Skin of body (tissue), 2 donors: Measurements from ENCODE around the gene WDR90. TPM values are rescaled to one million over a fixed set of nuclear protein-coding genes. Genes with fewer than 3 reads are reported as not detected.
A peak's percentile ranks its signal among the peaks of the same experiment; 100 is the strongest.

Source experiments
- DNase-seq: peaks from one replicate; lab custom pipeline; 2025; lab: John Stamatoyannopoulos, UW
- total RNA-seq: library from RNA; depleted of rRNA; stranded (reverse); fragments of >200 nt; gene quantifications from one replicate; pipeline ENCODE4 v1.2.3, GENCODE V29; 2014

The WDR90 gene
- total RNA-seq, 1 donor from 2014 or later, result 15.1 TPM

DNA sequence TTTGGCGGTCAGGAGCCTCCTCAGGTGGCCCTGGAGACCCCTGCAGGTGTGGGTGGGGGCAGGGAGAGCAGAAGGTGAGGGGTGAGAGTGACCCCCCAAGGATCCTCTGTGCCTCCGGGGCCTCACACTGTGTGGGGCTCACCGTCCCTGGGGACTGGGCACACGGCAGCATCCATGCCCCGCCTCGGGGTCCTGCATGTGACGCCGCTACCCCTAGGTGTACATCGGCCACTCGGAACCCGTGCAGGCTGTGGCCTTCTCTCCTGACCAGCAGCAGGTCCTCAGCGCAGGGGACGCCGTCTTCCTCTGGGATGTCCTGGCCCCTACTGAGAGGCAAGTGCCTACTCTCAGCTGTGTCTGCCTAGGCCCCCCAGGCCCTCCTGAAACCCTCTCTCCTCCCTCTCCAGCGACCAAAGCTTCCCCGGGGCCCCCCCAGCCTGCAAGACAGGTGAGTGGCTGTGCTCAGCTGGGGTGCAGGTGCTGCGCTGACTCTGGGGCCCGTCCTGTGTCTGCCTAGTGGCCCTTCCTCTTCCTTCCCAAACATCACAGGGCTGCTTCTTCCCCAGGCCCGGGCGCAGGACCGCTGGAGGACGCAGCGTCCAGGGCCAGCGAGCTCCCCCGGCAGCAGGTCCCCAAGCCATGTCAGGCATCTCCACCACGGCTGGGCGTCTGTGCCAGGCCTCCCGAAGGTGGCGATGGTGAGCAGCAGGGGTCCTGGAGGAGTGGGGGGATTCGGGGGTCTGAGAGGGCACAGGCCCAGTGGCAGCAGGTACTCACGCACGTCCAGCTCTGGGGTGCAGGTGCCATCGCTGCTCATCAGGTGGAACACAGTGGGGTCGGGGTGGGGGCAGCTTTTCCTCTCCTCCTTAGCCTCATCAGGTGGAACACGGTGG is 9.8 kb downstream of the WDR90 start:
- no peak for DNase-seq

DNA sequence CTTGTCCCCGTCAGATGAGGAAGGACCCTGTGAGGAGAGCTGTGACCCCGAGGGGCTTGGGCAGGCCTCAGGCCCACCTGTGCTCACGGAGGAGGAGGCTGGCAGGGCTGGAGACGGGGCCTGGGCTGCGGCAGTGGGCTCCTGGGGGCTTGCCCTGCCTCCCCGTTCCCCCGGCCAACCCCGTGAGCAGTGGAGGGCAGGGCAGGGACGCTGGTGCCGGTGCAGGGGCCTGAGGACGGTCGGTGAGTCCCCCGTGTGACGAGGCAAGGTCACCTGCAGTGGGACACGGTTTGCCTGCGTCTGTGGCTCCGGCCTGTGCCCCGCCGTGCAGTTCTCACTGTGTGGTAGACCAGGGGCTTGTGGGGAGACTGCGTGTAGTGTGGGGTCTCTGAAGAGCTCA is 10.5 kb downstream of the WDR90 start:
- DNase-seq, result no peak

DNA sequence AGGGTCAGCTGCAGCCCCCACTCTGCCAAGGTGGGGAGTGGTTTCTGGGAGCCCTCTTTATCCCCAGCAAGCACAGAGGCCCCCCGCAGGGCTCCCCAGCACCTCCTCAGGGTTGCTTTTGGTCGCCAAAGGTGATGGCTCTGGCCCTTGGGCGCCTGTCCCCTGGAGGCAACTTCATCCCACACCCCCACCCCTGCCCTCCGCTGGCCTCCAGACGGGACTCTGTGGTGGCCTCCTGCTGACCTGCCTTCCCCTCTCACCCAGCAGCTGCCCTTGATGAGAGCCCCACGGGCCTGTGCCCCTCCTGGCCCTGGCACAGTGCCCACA is 10.9 kb downstream of the WDR90 start:
- DNase-seq, result no peak

DNA sequence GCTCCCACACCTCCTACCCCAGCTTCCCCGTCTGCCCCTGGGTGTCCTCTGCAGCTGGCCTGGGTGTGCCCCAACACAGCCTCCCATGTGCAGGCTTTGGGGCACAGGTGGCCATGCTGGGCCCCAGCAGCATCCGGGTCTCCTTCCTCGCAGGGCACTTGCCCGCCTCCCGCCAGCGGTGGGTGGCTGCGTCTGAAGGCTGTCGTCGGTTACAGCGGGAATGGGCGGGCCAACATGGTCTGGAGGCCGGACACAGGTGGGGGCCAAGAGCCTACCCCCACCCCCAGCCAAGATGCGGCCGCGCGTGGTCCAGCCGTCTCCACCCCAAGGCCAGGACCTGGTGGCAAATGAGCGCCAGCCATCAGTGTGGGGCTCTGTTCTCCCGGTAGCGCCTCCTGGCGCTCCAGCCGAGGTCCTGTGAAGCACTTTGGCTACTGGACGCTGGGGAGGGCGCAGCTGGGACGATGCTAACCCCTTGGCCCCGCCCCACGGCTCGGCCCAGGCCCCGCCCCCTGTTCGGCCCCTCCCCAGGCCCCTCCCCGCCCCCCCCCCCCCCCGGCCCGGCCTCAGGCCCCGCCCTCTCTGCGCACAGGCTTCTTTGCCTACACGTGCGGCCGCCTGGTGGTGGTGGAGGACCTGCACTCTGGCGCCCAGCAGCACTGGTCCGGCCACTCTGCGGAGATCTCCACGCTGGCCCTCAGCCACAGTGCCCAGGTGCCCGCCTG is 11.5 kb downstream of the WDR90 start:
- DNase-seq, result peak; percentile 47

DNA sequence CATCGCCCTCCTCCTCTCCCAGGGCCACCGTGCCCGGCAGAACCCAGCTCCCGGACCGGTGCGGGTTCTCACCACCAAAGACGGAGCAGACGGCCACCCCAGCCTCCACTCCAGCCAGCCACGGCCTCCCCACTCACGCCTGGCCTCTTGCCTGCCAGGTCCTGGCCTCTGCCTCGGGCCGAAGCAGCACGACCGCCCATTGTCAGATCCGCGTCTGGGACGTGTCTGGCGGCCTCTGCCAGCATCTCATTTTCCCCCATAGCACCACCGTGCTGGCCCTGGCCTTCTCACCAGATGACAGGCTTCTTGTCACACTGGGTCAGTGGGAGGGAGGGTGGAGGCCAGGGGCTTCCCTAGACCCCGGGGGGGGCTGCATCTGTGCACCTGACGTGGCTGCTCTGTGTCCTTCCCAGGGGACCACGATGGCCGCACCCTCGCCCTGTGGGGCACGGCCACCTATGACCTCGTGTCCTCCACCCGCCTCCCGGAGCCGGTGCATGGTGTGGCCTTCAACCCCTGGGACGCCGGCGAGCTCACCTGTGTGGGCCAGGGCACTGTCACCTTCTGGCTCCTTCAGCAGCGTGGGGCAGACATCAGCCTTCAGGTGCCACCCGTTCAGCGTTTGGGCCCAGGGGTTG is 12.1 kb downstream of the WDR90 start:
- no peak for DNase-seq

DNA sequence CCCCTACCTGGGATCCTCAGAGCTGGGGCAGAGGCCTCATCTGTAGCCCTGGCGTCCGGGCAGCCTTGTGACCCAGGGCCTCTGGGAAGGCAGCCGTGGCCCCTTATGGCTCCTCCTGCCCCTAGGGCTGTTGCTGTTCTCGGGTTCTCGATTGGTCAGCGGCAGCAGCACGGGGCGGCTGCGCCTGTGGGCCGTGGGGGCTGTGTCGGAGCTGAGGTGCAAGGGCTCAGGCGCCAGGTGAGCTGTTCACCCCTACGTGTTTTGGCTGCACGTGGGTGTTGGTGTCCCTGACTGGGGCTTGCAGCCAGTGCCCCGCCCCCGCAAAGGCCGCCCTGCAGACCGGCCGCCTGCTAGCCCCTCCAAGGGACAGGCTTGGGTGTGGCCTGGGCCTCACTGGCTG is 12.9 kb downstream of the WDR90 start:
- DNase-seq, result no peak

DNA sequence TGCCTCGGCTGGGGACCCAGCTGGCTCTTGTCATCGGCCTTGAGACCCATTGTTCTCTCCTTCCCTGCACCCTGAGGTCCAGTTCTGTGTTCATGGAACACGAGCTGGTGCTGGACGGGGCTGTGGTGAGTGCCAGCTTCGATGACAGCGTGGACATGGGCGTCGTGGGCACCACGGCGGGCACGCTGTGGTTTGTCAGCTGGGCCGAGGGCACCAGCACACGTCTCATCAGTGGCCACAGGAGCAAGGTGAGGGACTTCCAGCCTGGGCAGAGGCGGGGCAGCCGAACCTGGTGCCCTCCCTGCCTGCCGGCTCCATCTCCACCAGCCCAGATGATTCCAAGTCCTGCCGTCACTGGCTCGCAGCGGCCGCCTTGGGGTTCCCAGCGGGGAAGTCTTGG is 13.4 kb downstream of the WDR90 start:
- DNase-seq, result no peak

DNA sequence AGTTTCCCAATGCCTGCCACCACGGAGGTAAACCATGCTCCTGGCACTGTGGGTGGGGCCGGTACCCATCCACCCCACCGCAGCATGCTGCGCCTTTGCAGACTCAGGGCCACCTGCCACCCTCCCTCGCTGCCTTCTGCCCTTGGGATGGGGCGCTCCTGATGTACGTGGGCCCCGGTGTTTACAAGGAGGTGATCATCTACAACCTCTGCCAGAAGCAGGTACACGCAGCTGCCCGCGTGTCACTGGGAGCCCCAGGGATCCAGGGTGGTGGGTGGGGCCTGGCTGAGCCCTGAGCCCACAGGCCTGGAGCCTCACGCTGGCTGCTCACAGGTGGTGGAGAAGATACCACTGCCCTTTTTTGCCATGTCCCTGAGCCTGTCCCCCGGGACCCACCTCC is 17.4 kb downstream of the WDR90 start:
- no peak for DNase-seq

DNA sequence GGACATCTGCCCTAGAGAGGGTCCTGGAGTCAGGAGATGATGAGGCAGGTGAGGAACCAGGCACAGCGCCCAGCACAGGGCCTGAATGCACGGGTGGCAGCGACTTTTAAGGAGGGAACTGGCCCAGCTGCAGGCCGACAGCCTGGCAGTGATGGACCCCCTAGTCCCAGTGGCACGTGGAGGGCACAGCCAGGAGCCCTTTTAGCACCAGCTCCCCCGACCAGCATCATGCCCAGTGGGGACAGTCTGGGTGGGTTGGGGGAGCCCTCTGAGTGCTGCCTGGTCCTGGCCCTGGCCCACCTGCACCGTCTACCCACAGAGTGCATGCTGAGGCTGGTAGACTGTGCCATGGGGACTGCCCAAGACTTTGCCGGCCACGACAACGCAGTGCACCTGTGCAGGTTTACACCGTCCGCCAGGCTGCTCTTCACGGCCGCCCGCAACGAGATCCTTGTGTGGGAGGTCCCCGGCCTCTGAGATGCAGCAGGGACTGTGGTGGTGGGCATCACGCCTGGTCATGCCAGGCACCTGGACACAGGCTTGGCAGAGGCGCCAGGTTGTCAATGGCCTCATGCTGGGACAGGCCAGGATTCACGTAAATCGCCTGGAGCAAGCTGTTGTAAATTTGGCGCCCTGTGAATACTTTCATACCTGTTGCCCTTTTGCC is 18.1 kb downstream of the WDR90 start:
- DNase-seq, result no peak

DNA sequence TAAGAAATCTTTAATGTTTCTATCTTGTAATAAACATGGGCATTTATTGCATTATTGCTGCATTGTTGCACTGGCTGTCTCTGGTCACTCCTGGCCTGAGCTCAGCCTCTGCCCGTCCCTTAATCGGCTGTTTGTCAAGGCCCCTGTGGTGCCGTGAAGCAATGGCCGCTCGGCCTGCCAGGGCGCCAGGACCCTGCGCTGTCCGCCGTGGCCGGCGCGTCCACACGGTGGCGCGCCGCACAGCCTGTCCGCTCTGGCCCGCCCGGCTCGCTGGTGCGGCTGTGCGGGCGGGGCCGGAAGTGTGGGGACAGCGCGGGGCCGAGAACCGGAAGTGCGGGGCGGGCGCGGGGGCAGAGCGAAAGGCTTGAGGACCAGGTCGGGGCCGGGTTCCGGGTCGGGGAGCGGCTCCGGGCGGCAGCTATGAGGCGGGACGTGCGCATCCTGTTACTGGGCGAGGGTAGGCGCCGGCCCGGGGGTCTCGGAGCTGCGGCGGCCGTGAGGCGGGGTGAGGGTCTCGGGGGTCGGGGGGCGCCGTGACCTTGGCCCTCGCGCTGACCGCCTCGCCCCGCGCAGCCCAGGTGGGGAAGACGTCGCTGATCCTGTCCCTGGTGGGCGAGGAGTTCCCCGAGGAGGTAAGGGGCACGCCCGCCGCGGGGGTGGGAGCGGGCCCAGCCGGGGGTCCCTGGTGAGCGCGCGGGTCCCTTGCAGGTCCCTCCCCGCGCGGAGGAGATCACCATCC is 18.8 kb downstream of the WDR90 start, which contains the start of gene RHOT2:
Gene RHOT2, plus strand, starts transcription at position 353 of the 739 bp plus-strand sequence. Its CDS starts 68 bp downstream, at position 421.
- DNase-seq, result peak; percentile 74

DNA sequence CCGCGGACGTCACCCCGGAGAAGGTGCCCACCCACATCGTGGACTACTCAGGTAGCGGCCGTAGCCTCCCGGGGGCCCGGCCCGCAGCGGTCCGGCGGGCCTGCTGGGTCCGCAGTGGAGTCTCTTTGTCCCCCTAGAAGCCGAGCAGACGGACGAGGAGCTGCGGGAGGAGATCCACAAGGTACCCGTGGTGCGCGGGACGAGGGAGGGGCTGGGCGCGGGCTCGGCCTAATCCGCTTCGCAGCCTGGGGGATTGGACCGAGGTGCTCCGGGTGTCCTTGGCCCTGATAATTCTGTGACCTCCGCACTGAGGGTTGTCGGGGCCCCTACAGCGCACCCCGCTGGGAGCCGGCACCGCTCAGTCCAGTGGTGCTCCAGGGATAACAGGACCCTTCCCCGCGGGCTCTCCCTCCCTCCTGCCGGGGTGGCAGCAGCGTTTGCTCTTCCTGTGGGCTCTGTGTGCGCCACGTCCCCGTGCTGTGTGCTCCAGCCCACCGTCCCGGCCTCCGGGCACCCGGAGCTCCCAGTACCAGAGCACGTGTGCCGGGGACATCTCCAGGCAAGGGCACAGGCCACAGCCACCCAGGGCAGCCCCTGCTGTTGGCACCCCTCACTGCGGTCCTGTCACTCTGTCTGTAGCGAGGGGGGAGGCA is 19.5 kb downstream of the WDR90 start:
- DNase-seq, result no peak

DNA sequence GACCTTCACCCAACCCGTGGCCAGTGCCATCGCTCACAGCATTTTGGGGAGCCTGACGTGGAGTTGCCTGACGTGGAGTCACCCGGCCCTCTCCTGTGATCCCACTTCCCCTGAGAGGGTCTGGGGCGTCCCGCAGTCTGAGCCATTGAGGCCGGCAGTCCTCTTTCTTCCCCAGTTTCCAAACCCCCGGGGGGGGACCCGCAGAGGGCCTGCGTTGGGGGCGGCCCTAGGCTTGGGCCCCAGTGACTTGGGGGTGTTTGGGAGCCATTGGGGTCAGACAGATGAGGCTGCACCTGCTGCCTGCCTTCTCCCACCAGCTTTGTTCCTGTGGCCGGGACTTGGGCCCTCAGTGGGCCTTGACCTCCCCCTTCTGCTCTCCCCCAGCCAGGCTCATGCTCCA is 20.5 kb downstream of the WDR90 start:
- no peak for DNase-seq

DNA sequence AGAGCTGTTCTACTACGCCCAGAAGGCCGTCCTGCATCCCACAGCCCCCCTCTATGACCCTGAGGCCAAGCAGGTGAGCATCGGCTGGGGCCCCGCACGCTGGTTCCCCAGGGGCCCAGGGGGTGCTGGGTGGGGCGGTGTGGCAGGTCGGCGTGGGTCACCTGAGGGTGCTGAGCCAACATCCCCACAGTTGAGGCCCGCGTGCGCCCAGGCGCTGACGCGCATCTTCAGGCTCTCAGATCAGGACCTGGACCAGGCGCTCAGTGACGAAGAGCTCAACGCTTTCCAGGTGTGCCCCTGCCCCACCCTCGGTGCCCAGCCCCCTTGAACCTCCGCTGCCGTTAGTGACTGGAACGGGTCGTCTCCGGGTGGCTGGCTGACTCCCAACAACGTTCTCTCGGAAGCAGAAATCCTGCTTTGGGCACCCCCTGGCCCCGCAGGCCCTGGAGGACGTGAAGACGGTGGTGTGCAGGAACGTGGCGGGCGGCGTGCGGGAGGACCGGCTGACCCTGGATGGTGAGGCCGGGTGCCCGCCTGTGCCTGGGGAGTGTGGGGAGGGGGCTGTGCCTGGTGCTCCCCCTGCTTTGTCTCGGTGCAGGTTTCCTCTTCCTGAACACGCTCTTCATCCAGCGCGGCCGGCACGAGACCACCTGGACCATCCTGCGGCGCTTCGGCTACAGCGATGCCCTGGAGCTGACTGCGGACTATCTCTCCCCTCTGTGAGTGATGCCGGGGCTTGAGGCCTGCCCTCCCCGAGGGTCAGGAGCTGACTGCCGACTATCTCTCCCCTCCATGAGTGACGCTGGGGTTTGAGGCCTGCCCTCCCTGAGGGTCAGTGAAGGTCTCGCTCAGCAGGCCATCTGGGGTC is 21.6 kb downstream of the WDR90 start:
- DNase-seq, result no peak

DNA sequence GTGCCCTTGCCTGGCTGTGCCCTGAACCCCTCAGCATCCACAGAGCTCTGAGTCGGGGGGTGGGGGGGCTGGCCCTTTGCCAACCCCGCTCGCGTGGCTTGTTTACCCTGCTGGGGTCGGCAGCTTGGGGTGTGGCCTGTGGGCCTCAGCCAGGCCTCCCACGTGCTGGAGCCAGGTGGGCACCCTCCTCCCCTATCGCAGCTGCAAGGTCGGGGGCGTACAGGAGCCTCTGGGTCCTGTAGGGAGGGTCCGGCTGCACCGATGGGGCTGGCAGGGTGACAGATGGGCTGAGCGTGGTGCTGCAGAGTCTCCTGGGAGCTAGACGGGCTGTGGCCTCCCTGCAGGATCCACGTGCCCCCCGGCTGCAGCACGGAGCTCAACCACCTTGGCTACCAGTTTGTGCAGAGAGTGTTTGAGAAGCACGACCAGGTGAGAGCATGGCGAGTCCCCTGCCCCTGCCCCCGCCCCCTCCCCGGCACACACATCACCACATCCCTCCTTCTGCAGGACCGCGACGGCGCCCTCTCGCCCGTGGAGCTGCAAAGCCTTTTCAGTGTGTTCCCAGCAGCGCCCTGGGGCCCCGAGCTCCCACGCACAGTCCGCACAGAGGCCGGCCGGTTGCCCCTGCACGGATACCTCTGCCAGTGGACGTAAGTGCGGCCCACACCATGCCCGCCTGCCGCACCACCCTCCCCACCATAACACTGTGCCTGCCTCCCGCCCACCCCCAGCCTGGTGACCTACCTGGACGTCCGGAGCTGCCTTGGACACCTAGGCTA is 22.4 kb downstream of the WDR90 start:
- DNase-seq, result no peak

DNA sequence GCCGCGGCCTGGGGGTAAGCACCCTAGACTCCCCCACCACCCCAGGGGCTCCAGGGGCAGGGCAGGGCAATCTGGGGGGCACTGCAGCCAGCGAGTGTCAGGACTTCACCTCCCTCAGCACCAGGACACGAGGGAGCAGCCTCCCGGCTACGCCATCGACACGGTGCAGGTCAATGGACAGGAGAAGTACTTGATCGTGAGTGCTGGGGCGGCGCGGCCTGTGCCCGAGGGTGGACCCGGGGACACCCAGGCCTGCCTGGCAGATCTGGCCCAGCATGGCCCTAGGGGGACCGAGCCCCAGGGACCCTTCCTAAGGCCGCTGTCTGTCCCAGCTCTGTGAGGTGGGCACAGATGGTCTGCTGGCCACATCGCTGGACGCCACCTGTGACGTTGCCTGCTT is 23.2 kb downstream of the WDR90 start:
- no peak for DNase-seq

DNA sequence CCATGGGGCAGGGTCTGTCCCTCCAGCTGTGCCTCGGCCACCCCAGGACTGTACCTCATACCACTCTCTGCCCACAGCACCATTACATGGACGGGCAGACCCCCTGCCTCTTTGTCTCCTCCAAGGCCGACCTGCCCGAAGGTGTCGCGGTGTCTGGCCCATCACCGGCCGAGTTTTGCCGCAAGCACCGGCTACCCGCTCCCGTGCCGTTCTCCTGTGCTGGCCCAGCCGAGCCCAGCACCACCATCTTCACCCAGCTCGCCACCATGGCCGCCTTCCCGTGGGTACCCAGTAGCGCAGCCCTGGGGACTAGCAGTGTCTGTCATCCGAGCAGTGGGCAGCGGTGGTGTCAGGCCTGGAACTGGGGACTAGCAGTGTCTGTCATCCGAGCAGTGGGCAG is 23.7 kb downstream of the WDR90 start:
- no peak for DNase-seq

DNA sequence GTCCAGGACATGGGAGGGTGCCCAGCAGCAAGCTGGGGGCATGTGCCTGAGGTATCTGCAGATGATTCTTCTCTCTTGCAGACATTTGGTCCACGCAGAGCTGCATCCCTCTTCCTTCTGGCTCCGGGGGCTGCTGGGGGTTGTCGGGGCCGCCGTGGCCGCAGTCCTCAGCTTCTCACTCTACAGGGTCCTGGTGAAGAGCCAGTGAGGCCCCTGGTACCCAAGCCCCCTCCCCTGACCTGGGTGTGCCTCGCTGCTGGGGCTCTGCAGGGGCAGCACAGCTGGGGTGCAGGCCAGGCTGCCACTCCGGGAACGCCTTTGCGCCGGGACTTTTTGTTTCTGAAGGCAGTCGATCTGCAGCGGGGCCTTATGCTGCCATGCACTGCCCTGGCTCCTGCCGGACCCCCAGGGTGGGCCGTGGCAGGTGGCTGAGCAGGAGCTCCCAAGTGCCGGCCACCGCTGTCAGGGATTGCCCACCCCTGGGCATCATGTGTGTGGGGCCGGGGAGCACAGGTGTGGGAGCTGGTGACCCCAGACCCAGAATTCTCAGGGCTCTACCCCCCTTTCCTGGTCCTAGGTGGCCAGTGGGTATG is 24.3 kb downstream of the WDR90 start:
- no peak for DNase-seq

DNA sequence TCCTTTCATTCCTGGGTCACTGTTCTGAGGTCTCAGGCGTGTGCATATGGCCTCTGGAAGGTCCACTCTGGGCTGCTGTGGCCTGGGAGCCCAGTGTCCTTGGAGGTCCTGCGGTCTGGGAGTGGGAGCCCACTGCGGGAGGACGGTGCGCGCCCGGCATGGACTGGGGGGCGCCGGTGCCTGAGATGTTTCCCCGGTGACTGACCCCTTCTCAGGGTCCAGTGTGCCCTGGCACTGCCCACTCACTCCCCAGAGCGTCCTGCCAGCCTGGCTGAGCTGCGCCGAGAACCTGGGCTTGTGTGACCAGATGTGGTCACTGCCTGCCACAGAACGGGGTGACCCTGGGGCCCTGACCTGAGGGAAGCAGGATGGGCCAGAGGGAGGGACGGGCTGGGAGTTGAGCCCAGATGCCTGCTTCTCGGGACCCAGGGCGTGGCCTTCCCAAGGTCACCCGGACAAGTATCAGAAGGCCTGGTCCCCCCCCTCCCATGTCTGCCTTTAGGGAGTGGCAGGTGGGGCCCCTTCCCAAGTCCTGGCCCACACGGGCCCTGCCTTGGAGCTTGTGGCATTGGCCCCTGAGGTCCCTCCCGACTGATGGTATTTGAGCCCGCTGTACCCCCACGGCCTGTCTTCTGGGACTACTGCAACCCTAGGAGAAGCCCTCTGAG is 25.2 kb downstream of the WDR90 start:
- DNase-seq, result no peak
